CD4-positive, alpha-beta T cell treated with Interferon alpha-2 for 1 hour (primary cell): ENCODE results near the gene FITM1.

Source experiments
- DNase-seq, 2 donors: peaks; one replicate each; pipeline ENCODE4 v3.0.0-alpha.2; 2020 to 2022

Gene FITM1

DNA sequence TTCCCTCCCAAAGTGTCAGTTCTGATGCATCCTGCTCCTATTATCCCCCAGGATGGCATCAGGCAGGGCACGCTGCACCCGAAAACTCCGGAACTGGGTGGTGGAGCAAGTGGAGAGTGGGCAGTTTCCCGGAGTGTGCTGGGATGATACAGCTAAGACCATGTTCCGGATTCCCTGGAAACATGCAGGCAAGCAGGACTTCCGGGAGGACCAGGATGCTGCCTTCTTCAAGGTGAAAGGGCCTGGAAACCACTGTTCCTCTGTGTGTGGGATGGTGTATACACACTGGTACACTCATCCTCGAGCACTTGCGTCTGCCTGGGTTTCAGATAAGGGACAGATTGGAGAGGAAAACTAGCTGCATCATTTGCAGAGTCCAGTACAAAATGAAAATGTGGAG lies 31.6 kb downstream of the FITM1 start:
- DNase-seq: no peak

DNA sequence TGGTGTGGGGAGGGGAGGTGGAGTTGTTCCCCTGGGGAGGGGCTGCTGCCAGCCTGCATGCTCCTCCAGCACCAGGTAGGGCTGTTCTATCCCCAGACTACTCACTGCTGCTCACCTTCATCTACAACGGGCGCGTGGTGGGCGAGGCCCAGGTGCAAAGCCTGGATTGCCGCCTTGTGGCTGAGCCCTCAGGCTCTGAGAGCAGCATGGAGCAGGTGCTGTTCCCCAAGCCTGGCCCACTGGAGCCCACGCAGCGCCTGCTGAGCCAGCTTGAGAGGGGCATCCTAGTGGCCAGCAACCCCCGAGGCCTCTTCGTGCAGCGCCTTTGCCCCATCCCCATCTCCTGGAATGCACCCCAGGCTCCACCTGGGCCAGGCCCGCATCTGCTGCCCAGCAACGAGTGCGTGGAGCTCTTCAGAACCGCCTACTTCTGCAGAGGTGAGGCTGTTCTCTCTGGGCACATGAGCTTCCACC lies 34.1 kb downstream of the FITM1 start:
- no peak for DNase-seq

DNA sequence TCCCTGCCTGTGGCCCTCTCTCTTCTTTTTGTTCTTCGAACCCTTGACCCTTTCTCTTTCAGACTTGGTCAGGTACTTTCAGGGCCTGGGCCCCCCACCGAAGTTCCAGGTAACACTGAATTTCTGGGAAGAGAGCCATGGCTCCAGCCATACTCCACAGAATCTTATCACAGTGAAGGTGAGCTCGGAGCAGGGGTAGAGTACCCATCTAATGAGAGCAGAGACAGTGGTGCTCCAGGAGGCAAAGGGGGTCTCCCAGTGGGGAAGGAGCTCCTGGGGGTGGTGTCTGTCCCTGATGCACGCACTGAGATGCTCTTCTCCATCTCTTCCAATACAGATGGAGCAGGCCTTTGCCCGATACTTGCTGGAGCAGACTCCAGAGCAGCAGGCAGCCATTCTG lies 35.3 kb downstream of the FITM1 start:
- DNase-seq: no peak

DNA sequence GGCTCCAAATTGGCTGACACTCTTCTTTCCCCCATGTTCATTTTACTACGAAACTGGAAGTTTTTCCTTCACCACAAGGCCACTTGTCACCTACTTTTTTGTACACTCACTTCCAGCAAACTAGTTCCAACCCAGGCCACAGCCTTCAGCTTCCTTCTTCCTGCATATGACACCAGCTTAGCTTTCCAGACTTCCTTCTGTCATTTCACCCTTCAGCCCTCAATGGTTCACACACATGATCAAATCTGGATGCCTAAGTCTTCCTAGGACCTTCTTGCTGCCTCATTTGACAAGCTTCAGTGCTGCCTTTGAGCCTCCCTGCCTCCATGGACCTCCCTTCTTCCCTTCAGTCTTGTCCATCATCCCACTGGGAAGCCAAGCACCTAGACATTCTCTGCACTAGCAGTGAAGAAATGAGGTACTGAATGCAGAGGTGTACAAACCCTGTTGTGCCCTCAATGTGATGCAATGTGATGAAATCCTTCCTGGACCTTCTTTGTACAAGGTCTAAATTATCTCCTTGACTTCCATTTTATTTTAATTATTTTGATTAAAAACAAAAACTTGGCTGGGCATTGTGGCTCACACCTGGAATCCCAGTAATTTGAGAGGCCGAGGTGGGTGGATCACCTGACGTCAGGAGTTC lies 37.1 kb downstream of the FITM1 start:
- DNase-seq: no peak

DNA sequence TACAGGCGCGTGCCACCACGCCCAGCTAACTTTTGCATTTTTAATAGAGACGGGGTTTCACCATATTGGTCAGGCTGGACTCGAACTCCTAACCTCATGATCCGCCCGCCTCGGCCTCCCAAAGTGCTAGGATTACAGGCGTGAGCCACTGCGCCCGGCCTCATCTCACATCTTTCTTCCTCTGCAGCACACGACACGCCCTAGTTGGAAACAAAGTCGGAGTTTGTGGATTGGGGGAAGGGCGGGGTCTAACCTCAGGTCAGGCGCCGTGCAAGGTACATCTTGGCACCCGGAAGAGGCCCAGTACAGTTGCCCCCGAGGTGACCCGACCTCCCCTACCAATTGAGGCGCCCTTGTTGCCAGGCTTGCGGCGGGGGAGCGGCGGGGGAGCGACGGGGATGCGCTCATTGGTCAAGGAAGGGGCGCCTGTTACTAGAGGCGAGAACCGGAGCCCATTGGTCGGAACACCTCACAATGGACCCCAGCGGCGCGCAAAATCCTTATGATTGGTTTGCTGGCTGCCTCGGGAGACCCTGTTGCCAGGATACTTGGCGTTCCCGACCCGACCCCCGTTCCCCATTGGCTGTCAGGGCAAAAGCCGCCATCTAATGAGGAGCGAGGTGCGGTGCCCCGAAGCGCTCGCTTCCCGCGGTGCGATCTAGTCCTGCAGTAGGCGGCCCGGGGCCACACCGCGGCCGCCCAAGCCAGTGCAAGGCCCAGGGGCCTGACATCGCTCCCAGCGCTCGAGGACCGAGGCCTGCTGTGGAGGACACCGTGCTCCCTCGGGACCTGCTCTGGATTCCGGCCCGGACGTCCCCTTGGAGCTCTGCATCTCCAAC lies 41.2 kb downstream of the FITM1 start, which contains the start of gene REC8:
REC8 (plus strand) TSS at position 659 of the 839 bp plus-strand sequence. CDS start 473 bp downstream, outside the sequence.
- DNase-seq: peak; percentile 77 to 86

DNA sequence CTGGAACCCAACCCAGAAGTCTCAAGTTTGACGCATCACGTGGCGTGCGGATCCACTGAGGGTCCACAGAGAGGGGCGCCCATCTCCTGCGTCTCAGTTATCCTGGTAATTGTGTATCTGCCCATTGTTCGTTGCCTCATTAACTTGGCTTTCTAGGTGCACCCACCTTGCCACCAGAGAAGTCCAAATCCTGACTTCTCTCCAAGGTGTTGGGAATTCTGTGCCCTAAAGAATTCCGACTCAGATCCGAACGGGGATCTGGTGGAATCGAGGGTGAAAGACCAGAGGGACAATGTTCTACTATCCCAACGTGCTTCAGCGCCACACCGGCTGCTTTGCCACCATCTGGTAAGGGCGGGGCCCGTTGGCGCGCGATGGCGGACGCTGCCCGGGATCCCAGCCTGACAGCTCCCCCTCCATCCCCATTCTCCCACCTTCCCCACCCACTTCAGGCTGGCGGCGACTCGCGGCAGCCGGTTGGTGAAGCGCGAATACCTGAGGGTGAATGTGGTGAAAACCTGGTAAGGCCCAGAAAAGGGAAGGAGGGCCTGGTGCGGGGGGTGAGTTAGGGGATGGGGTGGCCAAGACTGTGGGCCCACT lies 41.9 kb downstream of the FITM1 start:
- DNase-seq: no peak

DNA sequence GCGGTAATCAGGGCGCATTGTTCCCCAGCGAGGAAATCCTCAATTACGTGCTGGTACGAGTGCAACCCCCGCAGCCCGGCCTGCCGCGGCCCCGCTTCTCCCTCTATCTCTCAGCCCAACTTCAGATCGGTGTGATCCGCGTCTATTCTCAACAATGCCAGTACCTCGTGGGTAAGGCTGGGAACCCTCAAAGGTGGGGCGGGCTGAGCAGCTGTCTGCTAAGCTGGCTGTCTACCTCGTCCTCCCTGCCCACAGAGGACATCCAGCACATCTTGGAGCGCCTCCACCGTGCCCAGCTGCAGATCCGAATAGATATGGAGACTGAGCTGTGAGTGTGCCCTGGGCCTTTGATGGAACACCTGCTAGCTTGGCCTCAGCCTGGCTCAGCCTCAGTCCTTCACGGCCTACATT lies 42.4 kb downstream of the FITM1 start:
- no peak for DNase-seq

DNA sequence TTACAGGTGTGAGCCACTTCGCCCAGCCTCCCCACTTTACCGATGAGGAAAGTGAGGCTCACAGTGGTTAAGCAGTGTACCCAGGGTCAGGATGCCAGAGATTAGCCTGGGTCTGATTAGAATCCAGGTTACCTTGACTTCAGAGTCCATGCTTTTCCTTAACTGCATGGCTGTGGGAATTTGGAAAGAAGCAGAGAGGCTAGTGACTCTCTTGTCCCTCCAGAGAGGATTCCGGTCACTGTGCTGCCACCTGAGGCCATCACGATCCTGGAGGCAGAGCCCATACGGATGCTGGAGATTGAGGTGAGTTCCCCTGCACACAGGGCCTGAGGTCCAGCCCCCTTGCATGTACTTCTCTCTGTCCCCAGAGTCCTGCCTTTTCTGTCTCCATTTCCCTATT lies 46.1 kb downstream of the FITM1 start:
- no peak for DNase-seq

DNA sequence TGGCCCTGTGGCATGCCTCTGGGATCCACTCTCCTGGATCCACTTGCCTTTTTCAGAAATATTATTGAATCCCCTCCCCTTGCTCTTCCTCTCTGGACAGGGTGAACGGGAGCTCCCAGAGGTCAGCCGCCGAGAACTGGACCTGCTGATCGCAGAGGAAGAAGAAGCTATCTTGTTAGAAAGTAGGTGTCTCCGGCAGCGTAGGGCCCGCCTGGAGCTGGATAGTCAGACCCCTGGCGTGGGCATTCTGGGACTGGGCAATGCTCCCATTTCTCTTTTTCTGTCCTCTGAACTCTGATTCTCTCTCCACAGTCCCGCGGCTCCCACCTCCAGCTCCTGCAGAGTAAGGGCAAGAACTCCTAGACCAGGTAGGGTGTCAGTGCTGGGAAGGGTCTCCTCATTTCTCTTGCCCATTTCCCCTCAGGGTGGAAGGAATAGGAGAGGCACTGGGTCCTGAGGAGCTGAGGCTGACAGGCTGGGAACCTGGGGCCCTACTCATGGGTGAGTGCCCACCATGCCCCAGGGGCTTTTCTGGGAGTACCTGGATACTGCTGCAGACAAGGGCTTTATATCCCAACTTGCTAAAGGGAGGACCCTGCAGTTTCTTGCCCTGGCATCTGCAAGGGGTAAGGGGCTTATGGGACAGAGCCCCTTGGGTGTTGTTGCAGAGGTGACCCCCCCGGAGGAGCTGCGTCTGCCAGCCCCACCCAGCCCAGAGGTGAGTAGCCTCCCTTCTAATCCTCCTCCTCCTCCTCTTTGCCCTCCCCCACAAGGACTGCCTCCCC lies 46.8 kb downstream of the FITM1 start:
- DNase-seq: no peak

DNA sequence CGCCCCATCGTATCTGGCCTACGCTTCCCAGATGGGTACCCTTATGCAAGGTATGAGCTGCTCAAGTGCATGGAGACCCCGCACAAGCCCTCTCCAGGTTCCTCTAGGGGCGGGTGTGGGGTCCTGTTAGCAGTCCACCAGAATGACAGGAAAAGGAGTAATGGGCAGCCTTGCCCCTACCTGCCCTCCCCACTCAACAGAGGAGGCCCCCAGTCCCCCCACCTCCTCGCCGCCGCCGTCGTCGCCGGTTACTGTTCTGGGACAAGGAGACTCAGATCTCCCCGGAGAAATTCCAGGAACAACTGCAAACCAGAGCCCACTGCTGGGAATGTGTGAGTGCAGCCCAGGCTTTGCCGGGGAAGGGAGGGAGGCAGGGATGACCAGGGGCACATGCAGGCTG lies 47.4 kb downstream of the FITM1 start:
- DNase-seq: no peak

DNA sequence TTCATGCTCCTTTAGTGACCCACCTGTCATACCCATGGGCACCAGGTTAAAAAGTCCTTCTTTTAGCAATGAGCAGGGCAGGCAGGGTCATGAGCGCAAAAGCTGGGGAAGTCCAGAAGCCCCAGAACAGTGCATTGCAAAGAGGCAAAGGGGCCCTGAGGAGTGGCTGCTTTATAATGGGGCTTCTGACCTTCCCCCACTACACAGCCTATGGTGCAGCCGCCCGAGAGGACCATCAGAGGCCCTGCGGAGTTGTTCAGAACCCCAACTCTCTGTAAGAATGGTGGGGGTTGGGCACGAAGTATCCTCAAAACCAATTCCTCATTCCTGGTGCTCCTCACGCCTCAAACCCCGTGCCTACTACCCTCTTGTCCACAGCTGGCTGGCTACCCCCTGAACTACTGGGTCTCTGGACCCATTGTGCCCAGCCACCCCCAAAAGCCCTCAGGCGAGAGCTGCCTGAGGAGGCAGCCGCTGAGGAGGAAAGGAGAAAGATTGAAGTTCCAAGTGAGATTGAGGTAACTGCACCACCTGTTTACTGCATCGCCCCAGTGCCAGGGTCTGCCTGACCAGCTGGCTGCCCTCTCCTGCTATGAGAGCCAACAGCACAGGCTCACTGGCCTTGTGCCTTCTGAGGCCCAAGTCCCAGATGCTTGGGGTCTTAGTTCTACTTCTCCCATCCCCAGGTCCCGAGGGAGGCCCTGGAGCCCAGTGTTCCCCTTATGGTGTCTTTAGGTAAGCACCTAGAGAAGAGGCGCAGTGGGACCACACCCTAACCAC lies 48.1 kb downstream of the FITM1 start:
- no peak for DNase-seq

DNA sequence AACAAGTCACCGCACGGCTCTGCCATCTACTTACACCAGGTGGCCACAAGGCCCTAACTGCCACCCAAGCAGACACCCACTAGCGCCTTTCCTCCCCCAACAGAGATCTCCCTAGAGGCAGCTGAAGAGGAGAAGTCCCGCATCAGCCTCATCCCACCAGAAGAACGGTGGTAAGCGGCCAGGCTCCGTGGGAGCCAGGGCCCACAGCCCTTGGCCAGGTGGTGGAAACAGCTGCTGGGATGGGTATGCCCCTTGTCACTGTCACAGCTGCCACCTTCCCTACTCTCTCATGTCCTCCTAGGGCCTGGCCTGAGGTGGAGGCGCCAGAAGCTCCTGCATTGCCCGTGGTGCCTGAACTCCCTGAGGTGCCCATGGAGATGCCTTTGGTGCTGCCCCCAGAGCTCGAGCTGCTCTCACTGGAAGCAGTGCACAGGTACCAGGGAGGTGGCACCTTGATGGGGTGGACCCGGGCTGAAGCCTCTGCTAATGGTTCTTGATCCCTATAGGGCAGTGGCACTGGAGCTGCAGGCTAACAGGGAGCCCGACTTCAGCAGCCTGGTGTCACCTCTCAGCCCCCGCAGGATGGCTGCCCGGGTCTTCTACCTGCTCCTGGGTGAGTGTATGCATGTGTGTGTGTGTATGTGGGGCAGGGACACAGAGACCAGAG lies 49.0 kb downstream of the FITM1 start:
- DNase-seq: no peak

DNA sequence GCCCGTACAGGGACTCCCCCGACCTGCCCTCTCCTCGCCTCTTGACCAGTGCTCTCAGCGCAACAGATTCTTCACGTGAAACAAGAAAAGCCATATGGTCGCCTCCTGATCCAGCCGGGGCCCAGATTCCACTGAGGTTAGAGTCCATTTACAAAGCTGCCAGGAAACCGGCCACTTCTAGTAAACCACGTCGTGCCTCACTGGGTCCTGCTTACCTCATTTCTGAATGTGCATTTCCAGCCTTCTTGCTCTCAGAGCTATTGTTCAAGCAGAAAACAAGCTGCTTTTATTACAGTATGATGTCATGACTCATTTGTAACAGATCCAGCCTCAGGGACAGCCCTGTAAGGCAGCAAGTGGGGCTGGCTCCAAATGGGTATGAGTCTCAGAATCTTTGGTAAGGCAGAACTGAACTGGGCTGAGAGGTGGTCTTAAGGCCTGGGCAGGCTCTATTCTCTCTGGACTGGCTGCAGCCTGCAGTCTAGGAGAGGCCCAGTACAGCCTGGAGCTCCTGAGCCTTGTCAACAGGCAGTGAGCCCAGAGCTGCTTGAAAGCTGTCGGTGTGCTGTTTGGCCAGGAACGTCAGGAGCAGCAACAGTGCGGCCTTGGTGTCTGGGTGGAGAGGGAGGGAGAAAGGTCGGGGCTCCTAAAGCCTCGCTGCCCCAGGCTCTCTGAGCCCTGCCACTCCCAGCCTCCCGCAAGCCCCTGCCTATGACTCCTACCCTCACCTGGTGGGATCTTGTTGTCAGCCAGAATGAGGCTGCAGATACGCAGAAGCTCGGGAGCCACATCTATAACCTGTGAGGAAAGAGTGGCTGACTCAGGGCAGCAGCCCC lies 49.7 kb downstream of the FITM1 start:
- DNase-seq: no peak

DNA sequence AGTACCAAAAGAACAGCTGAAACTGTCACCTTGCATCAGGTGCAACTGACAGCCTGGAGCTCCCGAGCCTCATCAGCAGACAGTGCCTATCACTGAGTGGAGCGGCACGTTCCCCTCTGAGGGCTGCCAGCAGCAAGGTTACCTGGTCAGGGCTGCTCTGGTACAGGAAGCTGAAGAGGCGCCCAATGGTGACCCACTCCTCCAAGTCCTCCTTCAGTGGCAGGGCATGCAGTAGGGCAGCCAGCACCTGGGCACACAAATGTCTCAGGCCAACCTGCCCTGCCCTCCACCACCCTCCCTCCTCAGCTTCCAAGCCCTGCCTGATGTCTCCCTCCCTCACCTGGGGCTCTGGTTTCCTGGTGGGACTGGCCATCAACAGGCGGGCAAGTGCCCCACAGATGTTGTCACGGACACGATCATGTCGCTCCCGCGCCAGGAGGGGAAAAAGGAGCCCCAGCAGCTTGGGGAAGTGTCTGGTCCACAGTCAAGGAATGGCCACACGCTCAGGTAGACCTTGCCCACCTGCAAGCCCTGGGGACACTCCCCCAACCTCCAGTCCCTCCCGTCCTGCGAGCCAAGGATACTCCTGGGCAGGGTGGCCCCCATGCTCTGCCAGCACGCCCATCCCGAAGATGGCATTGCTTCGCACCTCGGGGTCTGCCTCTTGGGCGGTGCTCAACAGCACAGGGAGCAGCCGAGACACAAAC lies 51.1 kb downstream of the FITM1 start:
- DNase-seq: no peak
